ENCODE results near the gene DECR2. TPM values are rescaled to one million over a fixed set of nuclear protein-coding genes. Genes with fewer than 3 reads are reported as not detected.

The DECR2 gene
- total and polyA plus RNA-seq, 10 of the 15 experiments (the other 5 are each of a cell fraction or from before 2014, with no cell fraction given), result 0.53 to 20.3 (median 6.0) TPM

GRCh38 chr16:373020-373598, 28.6 kb upstream of the DECR2 start:
- H3K27ac ChIP-seq (ENCODE audit: control insufficient read depth, insufficient read depth), result no peak overlapping the region
- H3K36me3 ChIP-seq (ENCODE audit: control insufficient read depth in 2 of 2, insufficient read depth in 2 of 2, low read length in 1 of 2), result peaks cover 3 to 14% of the 10 kb centered on the region in 2 experiments; a peak in 3 of 4 replicates
- 77% methylated on average over 5 of the region's 5 CpGs for WGBS (ENCODE audit: insufficient coverage, insufficient replicate concordance, low lambda C conversion rate, missing lambda C conversion rate)
- no peaks in the 10 kb centered on the region for H3K9me3 ChIP-seq (replicated peaks; ENCODE audit: control insufficient read depth, insufficient read depth, low read length)
- FAIRE-seq (no peak), ATAC-seq (no peak), DNase-seq (ENCODE audit: low read depth, low spot score) (no peak)
- in situ Hi-C loops (cut with MboI), result no loop called here
- H3K4me3 ChIP-seq, result no peak overlapping the region
- no peak overlapping the region for H3K9ac ChIP-seq (ENCODE audit: control insufficient read depth, insufficient read depth, low read length)
- no TSS peak for BruUV-seq (replicated peaks)
- H3K4me2 ChIP-seq (ENCODE audit: control insufficient read depth, insufficient read depth), result no peak overlapping the region
- peaks cover 4% of the 10 kb centered on the region; the same call in 1 of the 2 replicates for H3K4me1 ChIP-seq (ENCODE audit: control insufficient read depth, insufficient read depth, low read length)
- ChIA-PET POLR2A (interaction anchor here (3.0 kb wide), 1 partner anchor 8 kb away, joined by 22 read pairs; the partner anchor contains the start of gene PGAP6), CTCF (no interaction called here), RAD21 (ENCODE audit: unreplicated experiment) (no interaction called here), SMC1A (ENCODE audit: uncharacterized antibody, unreplicated experiment) (no interaction called here)
- H3K79me2 ChIP-seq (ENCODE audit: control insufficient read depth, insufficient read depth, low read length), result peaks cover 4% of the 10 kb centered on the region
- no peaks in the 10 kb centered on the region for H4K20me1 ChIP-seq (ENCODE audit: control insufficient read depth, insufficient read depth)
- TF ChIP-seq, protein P1, sequence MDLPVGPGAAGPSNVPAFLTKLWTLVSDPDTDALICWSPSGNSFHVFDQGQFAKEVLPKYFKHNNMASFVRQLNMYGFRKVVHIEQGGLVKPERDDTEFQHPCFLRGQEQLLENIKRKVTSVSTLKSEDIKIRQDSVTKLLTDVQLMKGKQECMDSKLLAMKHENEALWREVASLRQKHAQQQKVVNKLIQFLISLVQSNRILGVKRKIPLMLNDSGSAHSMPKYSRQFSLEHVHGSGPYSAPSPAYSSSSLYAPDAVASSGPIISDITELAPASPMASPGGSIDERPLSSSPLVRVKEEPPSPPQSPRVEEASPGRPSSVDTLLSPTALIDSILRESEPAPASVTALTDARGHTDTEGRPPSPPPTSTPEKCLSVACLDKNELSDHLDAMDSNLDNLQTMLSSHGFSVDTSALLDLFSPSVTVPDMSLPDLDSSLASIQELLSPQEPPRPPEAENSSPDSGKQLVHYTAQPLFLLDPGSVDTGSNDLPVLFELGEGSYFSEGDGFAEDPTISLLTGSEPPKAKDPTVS (IDR thresholded peaks at IDR 0.05; ENCODE audit: low read depth, low read length), result no peak
- TF ChIP-seq SP1 (IDR thresholded peaks at IDR 0.05; ENCODE audit: low read depth, low read length), result no peak
- no peak for TF ChIP-seq STAT1 (conservative IDR thresholded peaks at IDR 0.05)
- no peak for TF ChIP-seq TCF3 (IDR thresholded peaks at IDR 0.05; ENCODE audit: borderline replicate concordance, insufficient read depth, low read depth, low read length)
- no peak for TF ChIP-seq NFXL1 (IDR thresholded peaks at IDR 0.05; ENCODE audit: borderline replicate concordance)
- TF ChIP-seq SMARCA5 (IDR thresholded peaks at IDR 0.05), result no peak
- TF ChIP-seq ZNF24 (IDR thresholded peaks at IDR 0.05), result no peak
- no peak for TF ChIP-seq ZSCAN29 (IDR thresholded peaks at IDR 0.05)
- H3K27me3 ChIP-seq (replicated peaks in 1 of 2; ENCODE audit: control insufficient read depth in 2 of 2, insufficient read depth in 2 of 2, low read length in 1 of 2), result no peaks in the 10 kb centered on the region
- no peak overlapping the region for H2AFZ ChIP-seq (ENCODE audit: control insufficient read depth, low read depth, low read length)
- intact Hi-C loops (cut with micrococcal nuclease; ENCODE audit: unreplicated experiment), result no loop called here

Data from GM12878 (cell line).